Measurements from ENCODE around the gene TDP1.

- TF ChIP-seq YY1 (IDR thresholded peaks at IDR 0.05; ENCODE audit: insufficient read depth, insufficient read length) = no peak
- no peak for TF ChIP-seq ZNF274 (IDR thresholded peaks at IDR 0.05; ENCODE audit: low read depth, low read length)
- TF ChIP-seq SUZ12 (IDR thresholded peaks at IDR 0.05; ENCODE audit: extremely low read depth, insufficient read depth, insufficient read length) = no peak
These were observed 34.5 kb downstream of the TDP1 start for GRCh38 chr14:89990218-89990617.
